C4-2B (cell line): ENCODE data around the gene TTLL5.

ENCODE experiments used
- CTCF ChIP-seq: fragments of 450-650 bp; conservative IDR thresholded peaks from 2 replicates; pipeline ENCODE4 v1.5.1; 2017; ENCODE audit warnings: mild to moderate bottlenecking
- ZFX ChIP-seq: fragments of 450-650 bp; IDR thresholded peaks from 2 replicates; pipeline ENCODE4 v1.6.1; 2017

- TF ChIP-seq CTCF (no peak), ZFX (no peak)
These were observed 272.8 kb downstream of the TTLL5 start for GRCh38 chr14:75933712-75934296.
